GM23248 (cell line): ENCODE results near the gene TRPM1. TPM values are rescaled to one million over a fixed set of nuclear protein-coding genes. Genes with fewer than 3 reads are reported as not detected.

Experiments
- DNase-seq: peaks from one replicate; pipeline ENCODE4 v3.0.0-alpha.2; 2015
- H2AFZ ChIP-seq: fragments of 200-600 bp; sonication (generic); 2 replicates; pipeline ENCODE4 v1.6.1; 2016; ENCODE audit warnings: antibody characterized with exemption
- H3F3A ChIP-seq: fragments of 200-600 bp; sonication (generic); 2 replicates; pipeline ENCODE4 v1.6.1; 2016; ENCODE audit warnings: mild to moderate bottlenecking, antibody characterized with exemption, mixed run types; ENCODE audit not compliant: insufficient read depth
- H3K27ac ChIP-seq: fragments of 200-600 bp; sonication (generic); 2 replicates; pipeline ENCODE4 v1.5.1; 2016; ENCODE audit warnings: mild to moderate bottlenecking
- H3K27me3 ChIP-seq: fragments of 200-600 bp; sonication (generic); replicated peaks from 2 replicates; pipeline ENCODE4 v1.6.1; 2016; ENCODE audit warnings: mild to moderate bottlenecking; ENCODE audit not compliant: insufficient read depth
- H3K36me3 ChIP-seq: fragments of 200-600 bp; sonication (generic); 2 replicates; pipeline ENCODE4 v1.6.1; 2016; ENCODE audit warnings: low read depth, mild to moderate bottlenecking
- H3K4me1 ChIP-seq: fragments of 200-600 bp; sonication (generic); 2 replicates; pipeline ENCODE4 v1.6.1; 2016; ENCODE audit warnings: mild to moderate bottlenecking; ENCODE audit not compliant: insufficient read depth
- H3K4me2 ChIP-seq: fragments of 200-600 bp; sonication (generic); one replicate; pipeline ENCODE4 v1.6.1; 2016; ENCODE audit warnings: mild to moderate bottlenecking; ENCODE audit not compliant: unreplicated experiment
- H3K4me3 ChIP-seq: fragments of 200-600 bp; sonication (generic); 2 replicates; pipeline ENCODE4 v1.5.1; 2016; ENCODE audit warnings: mild to moderate bottlenecking
- H3K79me2 ChIP-seq: fragments of 200-600 bp; sonication (generic); 2 replicates; pipeline ENCODE4 v1.6.1; 2016; ENCODE audit warnings: mild to moderate bottlenecking; ENCODE audit not compliant: insufficient read depth
- H3K9ac ChIP-seq: fragments of 200-600 bp; sonication (generic); 2 replicates; pipeline ENCODE4 v1.6.1; 2016; ENCODE audit warnings: mild to moderate bottlenecking
- H3K9me2 ChIP-seq: fragments of 200-600 bp; sonication (generic); 2 replicates; pipeline ENCODE4 v1.6.1; 2016; ENCODE audit warnings: mixed run types, mild to moderate bottlenecking, moderate library complexity; ENCODE audit not compliant: insufficient read depth
- H3K9me3 ChIP-seq: fragments of 200-600 bp; sonication (generic); one replicate; pipeline ENCODE4 v1.6.1; 2017; ENCODE audit warnings: low read depth
- H4K20me1 ChIP-seq: fragments of 200-600 bp; sonication (generic); 2 replicates; pipeline ENCODE4 v1.6.0; 2016; ENCODE audit not compliant: insufficient read depth
- EZH2 ChIP-seq: fragments of 200-600 bp; sonication (generic); IDR thresholded peaks from 2 replicates; pipeline ENCODE4 v1.6.1; 2018; ENCODE audit warnings: antibody characterized with exemption, mild to moderate bottlenecking; ENCODE audit not compliant: insufficient read depth, poor library complexity, severe bottlenecking
- EZH2phosphoT487 ChIP-seq: fragments of 200-600 bp; sonication (generic); IDR thresholded peaks from 2 replicates; pipeline ENCODE4 v1.6.1; 2018; ENCODE audit warnings: antibody characterized with exemption, moderate library complexity, mild to moderate bottlenecking, low read depth; ENCODE audit not compliant: insufficient read depth
- WGBS, 2 experiments: methylation state at CpG; one replicate each; pipeline ENCODE4 v1.1.6; 2015 to 2017; ENCODE audit warnings: low lambda C conversion rate in 2 of 2, low coverage in 1 of 2; ENCODE audit errors: missing lambda C conversion rate in 2 of 2; 5-methylcytosine and 5-hydroxymethylcytosine counted together
- in situ Hi-C: fragments of 300-500 bp; cut with MboI; formaldehyde crosslinking; loops from 2 replicates; pipeline ENCODE4 v1.15.0; 2020
- polyA plus RNA-seq: library from polyadenylated mRNA; unstranded; fragments of >200 nt; fragmentation: Nextera tagmentation; extraction: Ambion mirVana; gene quantifications from 2 replicates; pipeline ENCODE4 v1.2.1, GENCODE V29; 2016
- total RNA-seq: library from RNA; depleted of rRNA; stranded (reverse); fragments of >200 nt; shearing (Covaris generic); gene quantifications from 2 replicates; pipeline ENCODE4 v1.2.3, GENCODE V29; 2014

Gene TRPM1
- total and polyA plus RNA-seq, 2 experiments from 2014 or later, result not detected

DNA sequence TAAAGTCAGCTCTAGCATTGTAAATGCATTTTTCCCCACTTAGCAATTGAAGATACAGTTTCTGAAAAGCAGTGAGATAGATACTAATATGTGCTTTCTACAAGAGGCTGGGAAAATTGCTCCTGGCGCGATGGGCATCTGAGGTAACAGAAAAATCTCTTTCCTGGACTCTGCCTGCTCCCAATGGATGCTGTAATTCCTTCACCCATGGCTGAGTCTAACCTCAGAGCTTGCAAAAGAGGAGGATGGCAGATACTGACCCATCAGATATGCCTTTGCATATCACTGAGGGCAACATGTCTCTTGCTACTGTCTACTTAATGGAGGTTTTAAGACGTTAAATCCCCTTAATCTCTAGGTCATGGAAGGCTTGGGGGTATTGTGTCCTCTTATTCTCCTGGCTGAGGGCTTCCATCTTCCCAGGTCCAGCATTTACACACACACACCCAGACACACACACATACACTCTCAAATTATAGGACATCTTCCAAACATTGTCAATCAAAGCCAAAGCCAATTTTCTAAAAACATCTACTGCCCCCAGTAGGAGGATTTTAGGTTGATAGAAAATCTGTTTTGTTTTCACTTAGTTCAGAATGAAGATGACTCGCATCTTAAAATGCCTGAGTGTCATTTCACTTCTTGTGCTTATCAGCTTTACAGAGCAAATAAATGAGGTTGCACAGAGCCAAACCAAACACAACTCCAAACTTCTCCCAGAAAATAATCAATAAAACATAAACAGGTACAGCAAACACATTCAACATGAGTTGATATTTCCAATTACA lies 2.4 kb downstream of the TRPM1 start:
- no peaks in the 10 kb centered on the region for H3K79me2 ChIP-seq
- peak; percentile 28 for DNase-seq
- H3K4me3 ChIP-seq, result no peak overlapping the region
- H3K9ac ChIP-seq, result no peak overlapping the region
- no peak for TF ChIP-seq EZH2
- no peak for TF ChIP-seq EZH2phosphoT487
- H2AFZ ChIP-seq, result no peak overlapping the region
- no peaks in the 10 kb centered on the region for H3K27me3 ChIP-seq
- no peaks in the 10 kb centered on the region for H3F3A ChIP-seq
- H4K20me1 ChIP-seq, result no peaks in the 10 kb centered on the region
- no peak overlapping the region for H3K27ac ChIP-seq
- no peaks in the 10 kb centered on the region for H3K36me3 ChIP-seq
- no peaks in the 10 kb centered on the region for H3K9me2 ChIP-seq
- H3K4me2 ChIP-seq, result no peak overlapping the region
- no peaks in the 10 kb centered on the region for H3K9me3 ChIP-seq
- 64 to 71% methylated on average over 4 of the region's 4 CpGs for WGBS, 2 experiments
- H3K4me1 ChIP-seq, result no peaks in the 10 kb centered on the region
- in situ Hi-C loops, result no loop called here

DNA sequence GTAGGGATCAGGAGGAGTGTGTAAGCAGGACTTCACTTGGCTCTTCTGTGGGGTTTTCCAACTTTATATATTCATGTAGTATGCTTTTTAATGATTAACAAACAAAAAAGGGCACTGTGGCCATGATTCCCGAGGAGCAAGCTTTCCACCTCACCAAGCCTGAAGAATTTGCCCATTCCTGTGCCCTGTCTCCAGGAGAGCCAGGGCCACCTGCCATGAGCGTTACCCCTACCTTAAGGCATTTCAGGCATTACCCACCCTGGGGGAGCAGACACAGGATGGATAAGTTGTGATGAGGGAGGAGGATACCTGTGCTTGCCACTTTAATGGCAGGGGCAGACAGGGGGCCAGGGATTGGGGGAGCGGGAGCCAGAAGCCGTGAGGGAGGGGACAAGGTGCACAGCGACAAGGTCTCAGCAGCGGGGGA lies 3.0 kb downstream of the TRPM1 start:
- H3K27ac ChIP-seq, result no peak overlapping the region
- TF ChIP-seq EZH2phosphoT487 (no peak), EZH2 (no peak)
- no peaks in the 10 kb centered on the region for H3K4me1 ChIP-seq
- H3K4me3 ChIP-seq, result no peak overlapping the region
- no peak overlapping the region for H3K4me2 ChIP-seq
- no peaks in the 10 kb centered on the region for H3K79me2 ChIP-seq
- H3K36me3 ChIP-seq, result no peaks in the 10 kb centered on the region
- no peak for DNase-seq
- no peaks in the 10 kb centered on the region for H3K9me3 ChIP-seq
- no peaks in the 10 kb centered on the region for H3K27me3 ChIP-seq
- 56 to 64% methylated on average over 5 to 6 of the region's 6 CpGs for WGBS, 2 experiments
- H3K9ac ChIP-seq, result no peak overlapping the region
- in situ Hi-C loops, result no loop called here
- H4K20me1 ChIP-seq, result no peaks in the 10 kb centered on the region
- no peaks in the 10 kb centered on the region for H3F3A ChIP-seq
- no peak overlapping the region for H2AFZ ChIP-seq
- H3K9me2 ChIP-seq, result no peaks in the 10 kb centered on the region

DNA sequence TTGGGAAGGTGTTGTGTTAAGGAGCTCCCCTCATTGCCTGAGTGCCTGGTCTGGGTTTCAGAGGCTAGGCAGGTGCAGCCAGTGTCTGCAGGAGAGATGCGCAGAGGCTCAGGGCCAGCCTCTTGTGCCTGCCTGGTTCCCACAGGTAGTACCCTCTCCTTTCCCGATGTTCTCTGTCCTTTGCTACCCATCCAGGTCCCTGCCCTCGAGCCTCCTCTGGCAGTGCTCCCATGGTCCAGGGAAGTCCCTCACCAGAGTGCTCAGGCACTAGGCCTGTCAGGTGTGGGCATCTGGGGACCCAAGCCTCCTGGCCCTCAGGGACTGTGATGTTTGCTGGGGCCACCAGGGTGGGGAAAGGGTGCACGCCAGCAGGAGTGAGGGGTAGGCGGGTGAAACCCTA lies 5.0 kb downstream of the TRPM1 start:
- Histone ChIP-seq H3K4me3 (no peak overlapping the region), H4K20me1 (no peaks in the 10 kb centered on the region), H3F3A (no peaks in the 10 kb centered on the region), H3K9ac (no peak overlapping the region), H3K27me3 (no peaks in the 10 kb centered on the region), H3K27ac (no peak overlapping the region), H3K4me2 (no peak overlapping the region), H3K79me2 (no peaks in the 10 kb centered on the region), H3K9me2 (no peaks in the 10 kb centered on the region), H3K4me1 (no peaks in the 10 kb centered on the region), H3K9me3 (no peaks in the 10 kb centered on the region), H2AFZ (no peak overlapping the region), H3K36me3 (no peaks in the 10 kb centered on the region)
- DNase-seq, result no peak
- TF ChIP-seq EZH2phosphoT487, result no peak
- TF ChIP-seq EZH2, result no peak
- in situ Hi-C loops, result no loop called here
- 57 to 63% methylated on average over 5 of the region's 5 CpGs for whole genome bisulfite sequencing, 2 experiments

DNA sequence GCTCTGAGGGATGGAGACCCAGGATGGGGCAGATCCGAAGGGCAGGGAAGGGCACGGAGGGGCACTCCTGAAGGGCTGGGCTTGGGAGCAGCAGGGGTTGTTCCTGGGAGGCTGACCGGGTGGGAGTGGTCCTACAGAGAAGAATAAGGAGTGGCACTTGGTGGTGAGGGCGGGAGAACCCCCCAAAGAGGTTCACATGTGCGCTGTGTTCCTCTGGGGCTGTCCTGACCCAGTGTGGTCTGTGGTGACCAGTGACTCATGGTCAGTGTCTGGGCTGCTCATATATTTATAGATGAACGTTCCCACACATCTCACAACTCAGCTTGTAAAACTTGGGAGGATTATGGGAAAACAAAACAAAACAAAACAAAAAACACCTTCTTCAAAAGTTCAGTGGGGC lies 10.0 kb downstream of the TRPM1 start:
- 54 to 63% methylated on average over 5 to 6 of the region's 6 CpGs for WGBS, 2 experiments
- Histone ChIP-seq H3K36me3 (no peaks in the 10 kb centered on the region), H2AFZ (no peak overlapping the region), H3F3A (no peaks in the 10 kb centered on the region), H3K9me2 (no peaks in the 10 kb centered on the region), H3K4me2 (no peak overlapping the region), H3K4me1 (no peaks in the 10 kb centered on the region), H3K9me3 (no peaks in the 10 kb centered on the region), H3K27me3 (no peaks in the 10 kb centered on the region), H3K4me3 (no peak overlapping the region), H4K20me1 (no peaks in the 10 kb centered on the region), H3K9ac (no peak overlapping the region), H3K27ac (no peak overlapping the region), H3K79me2 (no peaks in the 10 kb centered on the region)
- peak; percentile 45 for DNase-seq
- in situ Hi-C loops, result no loop called here
- no peak for TF ChIP-seq EZH2
- no peak for TF ChIP-seq EZH2phosphoT487
